IMR-90 (cell line): ENCODE results near the gene YJU2.

Experiments
- BHLHE40 ChIP-seq: fragments of 150-350 bp; IDR thresholded peaks from 2 replicates; pipeline ENCODE4 v1.6.1; 2016; ENCODE audit warnings: mild to moderate bottlenecking, low read depth, low read length
- CEBPB ChIP-seq: IDR thresholded peaks from 2 replicates; pipeline ENCODE4 v1.6.1; 2012; ENCODE audit warnings: low read depth, low read length, improper control_type of control experiment
- CTCF ChIP-seq: conservative IDR thresholded peaks from 2 replicates; pipeline ENCODE4 v1.5.1; 2012; ENCODE audit warnings: mild to moderate bottlenecking, low read depth, low read length, improper control_type of control experiment
- ELK1 ChIP-seq: fragments of 150-350 bp; IDR thresholded peaks from 2 replicates; pipeline ENCODE4 v1.6.1; 2016; ENCODE audit warnings: low read depth, mild to moderate bottlenecking, low read length, moderate library complexity, borderline replicate concordance
- MAFK ChIP-seq: IDR thresholded peaks from 2 replicates; pipeline ENCODE4 v1.6.1; 2012; ENCODE audit warnings: low read depth, low read length, improper control_type of control experiment
- MXI1 ChIP-seq: IDR thresholded peaks from 2 replicates; pipeline ENCODE4 v1.6.1; 2012; ENCODE audit warnings: low read depth, mild to moderate bottlenecking, low read length, moderate library complexity, borderline replicate concordance
- POLR2A ChIP-seq: IDR thresholded peaks from 2 replicates; pipeline ENCODE4 v1.6.1; 2012; ENCODE audit warnings: mild to moderate bottlenecking, low read depth, low read length
- RAD21 ChIP-seq: IDR thresholded peaks from 2 replicates; pipeline ENCODE4 v1.6.1; 2012; ENCODE audit warnings: low read length, improper control_type of control experiment
- RFX5 ChIP-seq: IDR thresholded peaks from 2 replicates; pipeline ENCODE4 v1.8.0; 2012; ENCODE audit warnings: low read depth, mild to moderate bottlenecking, low read length, moderate library complexity
- SMC3 ChIP-seq: fragments of 150-350 bp; IDR thresholded peaks from 2 replicates; pipeline ENCODE4 v1.6.1; 2016; ENCODE audit warnings: low read depth, mild to moderate bottlenecking, antibody characterized with exemption, low read length, moderate library complexity
- USF2 ChIP-seq: fragments of 150-350 bp; IDR thresholded peaks from 2 replicates; pipeline ENCODE4 v1.6.1; 2017; ENCODE audit warnings: mild to moderate bottlenecking, antibody characterized with exemption, low read length, low read depth

GRCh38 chr19:4225885-4226284 lies 21.0 kb upstream of the YJU2 start:
- TF ChIP-seq CTCF (no peak), USF2 (no peak), POLR2A (no peak), MAFK (no peak), MXI1 (no peak), RFX5 (no peak), RAD21 (no peak), SMC3 (no peak), ELK1 (no peak), CEBPB (no peak), BHLHE40 (no peak)
